Measurements from ENCODE around the gene DAZAP2. TPM values are rescaled to one million over a fixed set of nuclear protein-coding genes. Genes with fewer than 3 reads are reported as not detected.
A peak's percentile ranks its signal among the peaks of the same experiment; 100 is the strongest.

The DAZAP2 gene
- total and polyA plus RNA-seq, 9 of the 15 experiments (the other 6 are each of a cell fraction or from before 2014, with no cell fraction given) = 116 to 668 (median 227) TPM

DNA sequence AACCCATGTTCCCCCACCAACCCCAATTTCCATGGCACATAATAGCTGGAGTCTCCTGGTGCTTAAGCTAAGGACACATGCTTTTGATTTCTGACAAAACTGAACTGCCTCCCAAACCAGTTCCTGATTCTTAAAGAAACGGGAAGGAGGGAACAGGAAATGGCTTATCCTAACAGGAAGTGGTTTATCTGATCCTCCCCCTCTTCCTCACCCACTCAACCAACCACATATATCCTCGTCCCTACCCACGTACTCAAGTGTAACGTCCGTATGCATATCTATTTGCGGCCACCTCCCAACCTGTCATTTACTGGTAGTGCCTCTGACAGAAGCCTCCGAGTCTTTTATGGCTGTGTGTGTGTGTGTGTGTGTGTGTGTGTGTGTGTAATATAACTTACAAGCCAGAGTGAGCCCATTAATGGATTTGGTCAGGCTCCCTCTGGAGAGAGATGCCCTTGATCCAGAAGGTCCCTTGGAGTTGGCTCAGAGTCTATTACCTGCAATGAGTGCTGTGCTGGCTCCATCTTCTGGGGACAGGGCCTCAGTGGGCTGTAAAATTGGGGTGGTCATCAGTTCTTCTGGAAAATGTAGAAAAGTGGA, 7.7 kb downstream of the DAZAP2 start:
- ChIA-PET CTCF (ENCODE audit: low intra/inter-chr PET ratio) (no interaction called here), POLR2A (interaction anchor here (0.8 to 1.6 kb wide), 5 partner anchors 41 to 164 kb away, joined by 3 to 4 read pairs (median 3); partner anchors contain the start of gene CSRNP2)
- Histone ChIP-seq H3K4me2 (ENCODE audit: insufficient read depth, low read length) (peak overlapping the region; percentile 74), H3K9ac (ENCODE audit: insufficient read depth in 1 of 2, low read depth in 2 of 2, low read length in 2 of 2) (peak overlapping the region in 1 of 2 experiments; percentile 44; a peak in 2 of 4 replicates), H3K9me3 (replicated peaks; ENCODE audit: control insufficient read depth, insufficient read depth, low read depth, low read length) (no peaks in the 10 kb centered on the region), H3K27me3 (ENCODE audit: control insufficient read depth in 2 of 2, insufficient read depth in 2 of 2, low read length in 2 of 2) (no peaks in the 10 kb centered on the region), H3K4me3 (peak overlapping the region; percentile 5; the same call in 1 of the 2 replicates), H3K9me1 (ENCODE audit: control insufficient read depth, insufficient read depth, low read length) (no peaks in the 10 kb centered on the region), H4K20me1 (replicated peaks; ENCODE audit: control insufficient read depth, insufficient read depth, low read length) (no peaks in the 10 kb centered on the region), H3K79me2 (ENCODE audit: control insufficient read depth, insufficient read depth, low read length) (peaks cover 9% of the 10 kb centered on the region; the same call in 1 of the 3 replicates), H2AFZ (ENCODE audit: low read depth, low read length) (peak overlapping the region; percentile 75), H3K36me3 (ENCODE audit: control insufficient read depth, insufficient read depth, low read length) (peaks cover 54% of the 10 kb centered on the region), H3K4me1 (replicated peaks in 1 of 2; ENCODE audit: control insufficient read depth in 2 of 2, insufficient read depth in 2 of 2, low read length in 2 of 2) (peaks cover 0 to 28% of the 10 kb centered on the region in 2 experiments; a peak in 3 of 5 replicates), H3K27ac (ENCODE audit: extremely low read depth, low read depth, low read length) (peak overlapping the region; percentile 76)
- peak; percentile 92 for FAIRE-seq
- in situ Hi-C loops (cut with MboI) (no loop called here), intact Hi-C loops (cut with micrococcal nuclease) (loop anchor here (2.0 kb wide), 3 partner anchors 74 to 422 kb away; partner anchors contain the start of gene TFCP2)
- DNase-seq (ENCODE audit: extremely low read depth in 1 of 4, low spot score in 3 of 4) = peak; percentile 25 to 88 (median 57)
- BruUV-seq (replicated peaks) = no TSS peak
- 2% methylated on average over 7 of the region's 7 CpGs for WGBS (ENCODE audit: insufficient coverage, low coverage, missing lambda C conversion rate)
- ATAC-seq = peak; percentile 86
- TF ChIP-seq, protein P1, sequence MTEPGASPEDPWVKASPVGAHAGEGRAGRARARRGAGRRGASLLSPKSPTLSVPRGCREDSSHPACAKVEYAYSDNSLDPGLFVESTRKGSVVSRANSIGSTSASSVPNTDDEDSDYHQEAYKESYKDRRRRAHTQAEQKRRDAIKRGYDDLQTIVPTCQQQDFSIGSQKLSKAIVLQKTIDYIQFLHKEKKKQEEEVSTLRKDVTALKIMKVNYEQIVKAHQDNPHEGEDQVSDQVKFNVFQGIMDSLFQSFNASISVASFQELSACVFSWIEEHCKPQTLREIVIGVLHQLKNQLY (CRISPR knock-in tag; conservative IDR thresholded peaks at IDR 0.05) = no peak
- peak; percentile 82 for TF ChIP-seq BRD9 (IDR thresholded peaks at IDR 0.05; ENCODE audit: low read depth, partially characterized antibody)
- peak; percentile 88 for TF ChIP-seq CXXC5 (CRISPR knock-in tag; IDR thresholded peaks at IDR 0.05)
- 0 out of 2 replicates have a peak, but pooled peaks have one; percentile 24 for TF ChIP-seq ZNF436 (CRISPR knock-in tag; IDR thresholded peaks at IDR 0.05)
- TF ChIP-seq ADNP (tag; IDR thresholded peaks at IDR 0.05) = no peak
- TF ChIP-seq ZHX1 (conservative IDR thresholded peaks at IDR 0.05; ENCODE audit: low read length) = no peak
- TF ChIP-seq MED1 (CRISPR knock-in tag; IDR thresholded peaks at IDR 0.05; ENCODE audit: borderline replicate concordance) = no peak
- TF ChIP-seq TCF7L2 (IDR thresholded peaks at IDR 0.05; ENCODE audit: low read depth, low read length) = no peak
- TF ChIP-seq ZNF134 (CRISPR knock-in tag; conservative IDR thresholded peaks at IDR 0.05) = no peak; the same call in 1 of the 2 replicates
- TF ChIP-seq NUFIP1 (IDR thresholded peaks at IDR 0.05; ENCODE audit: partially characterized antibody) = peak; percentile 56
- TF ChIP-seq LCOR (CRISPR knock-in tag; IDR thresholded peaks at IDR 0.05) = peak; percentile 85
- TF ChIP-seq JUND (IDR thresholded peaks at IDR 0.05; ENCODE audit: borderline replicate concordance, low read depth, low read length) = peak; percentile 57
- peak; percentile 64; the same call in 1 of the 3 replicates for TF ChIP-seq JUND (tag; IDR thresholded peaks at IDR 0.05; ENCODE audit: borderline replicate concordance, low read depth, low read length)
- peak; percentile 87 for TF ChIP-seq DMBX1 (CRISPR knock-in tag; IDR thresholded peaks at IDR 0.05; ENCODE audit: borderline replicate concordance)
- TF ChIP-seq, protein P2, sequence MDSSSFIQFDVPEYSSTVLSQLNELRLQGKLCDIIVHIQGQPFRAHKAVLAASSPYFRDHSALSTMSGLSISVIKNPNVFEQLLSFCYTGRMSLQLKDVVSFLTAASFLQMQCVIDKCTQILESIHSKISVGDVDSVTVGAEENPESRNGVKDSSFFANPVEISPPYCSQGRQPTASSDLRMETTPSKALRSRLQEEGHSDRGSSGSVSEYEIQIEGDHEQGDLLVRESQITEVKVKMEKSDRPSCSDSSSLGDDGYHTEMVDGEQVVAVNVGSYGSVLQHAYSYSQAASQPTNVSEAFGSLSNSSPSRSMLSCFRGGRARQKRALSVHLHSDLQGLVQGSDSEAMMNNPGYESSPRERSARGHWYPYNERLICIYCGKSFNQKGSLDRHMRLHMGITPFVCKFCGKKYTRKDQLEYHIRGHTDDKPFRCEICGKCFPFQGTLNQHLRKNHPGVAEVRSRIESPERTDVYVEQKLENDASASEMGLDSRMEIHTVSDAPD (CRISPR knock-in tag; IDR thresholded peaks at IDR 0.05) = no peak

Data from K562 (cell line).